SU-DHL-6 (cell line): ENCODE data around the gene LCAT.
"Not testable (repeated sequence)": the region's sequence is repeated elsewhere in the genome, so short reads cannot be mapped to it uniquely, and the experiment has no call there.

Source experiments
- H2AFZ ChIP-seq: fragments of 200-600 bp; sonication (generic); 2 replicates; pipeline ENCODE4 v1.6.1; 2014; ENCODE audit warnings: low read depth, mild to moderate bottlenecking, moderate library complexity, mixed read lengths, antibody characterized with exemption, low read length; ENCODE audit not compliant: severe bottlenecking
- H3F3A ChIP-seq: fragments of 200-600 bp; shearing (Covaris generic); 2 replicates; pipeline ENCODE4 v1.6.0; 2016; ENCODE audit warnings: antibody characterized with exemption, mild to moderate bottlenecking; ENCODE audit not compliant: insufficient read depth
- H3K27ac ChIP-seq: fragments of 200-600 bp; sonication (generic); 2 replicates; pipeline ENCODE4 v1.5.1; 2016; ENCODE audit warnings: low read depth, mild to moderate bottlenecking, low read length, moderate library complexity, mixed read lengths
- H3K27me3 ChIP-seq: fragments of 200-600 bp; sonication (generic), shearing (Covaris generic); 2 replicates; pipeline ENCODE4 v1.6.0; 2014; ENCODE audit warnings: mild to moderate bottlenecking, low read length
- H3K36me3 ChIP-seq: fragments of 200-600 bp; sonication (generic); 2 replicates; pipeline ENCODE4 v1.6.1; 2014; ENCODE audit warnings: mild to moderate bottlenecking, low read length, mixed read lengths
- H3K4me2 ChIP-seq: fragments of 300-600, 200-600 bp; shearing (Covaris generic), sonication (generic); 2 replicates; pipeline ENCODE4 v1.6.0; 2014; ENCODE audit warnings: low read length, low read depth, mild to moderate bottlenecking; ENCODE audit not compliant: poor library complexity, severe bottlenecking
- H3K4me3 ChIP-seq: fragments of 200-600 bp; sonication (generic); 2 replicates; pipeline ENCODE4 v1.5.1; 2014; ENCODE audit warnings: antibody characterized with exemption, low read length, mild to moderate bottlenecking, mixed read lengths; ENCODE audit not compliant: insufficient read depth, poor library complexity, severe bottlenecking
- H3K79me2 ChIP-seq: fragments of 200-600 bp; sonication (generic); 2 replicates; pipeline ENCODE4 v1.6.1; 2014; ENCODE audit warnings: mild to moderate bottlenecking, low read length, moderate library complexity; ENCODE audit not compliant: insufficient read depth
- H3K9ac ChIP-seq: fragments of 200-600 bp; sonication (generic); 2 replicates; pipeline ENCODE4 v1.7.0; 2014; ENCODE audit warnings: mild to moderate bottlenecking, low read length
- H3K9me2 ChIP-seq: fragments of 200-600 bp; sonication (generic); replicated peaks from 2 replicates; pipeline ENCODE4 v1.6.1; 2014; ENCODE audit warnings: low read length; ENCODE audit not compliant: insufficient read depth
- H3K9me3 ChIP-seq: fragments of 200-600 bp; sonication (generic); 2 replicates; pipeline ENCODE4 v1.6.1; 2014; ENCODE audit warnings: low read length, mixed read lengths; ENCODE audit not compliant: insufficient read depth
- H4K20me1 ChIP-seq: fragments of 200-600 bp; sonication (generic); 2 replicates; pipeline ENCODE4 v1.6.1; 2014; ENCODE audit warnings: low read depth, mild to moderate bottlenecking, antibody characterized with exemption, low read length, moderate library complexity, mixed read lengths
- CTCF ChIP-seq: fragments of 200-600 bp; sonication (generic); IDR thresholded peaks from one replicate; pipeline ENCODE4 v1.5.1; 2017; ENCODE audit warnings: antibody characterized with exemption, mild to moderate bottlenecking, low read length, moderate library complexity; ENCODE audit not compliant: insufficient read depth, poor library complexity, severe bottlenecking
- EZH2phosphoT487 ChIP-seq: fragments of 200-600 bp; sonication (generic), shearing (Covaris generic); conservative IDR thresholded peaks from 2 replicates; pipeline ENCODE4 v1.6.1; 2018; ENCODE audit warnings: mild to moderate bottlenecking, antibody characterized with exemption, low read length, moderate library complexity, mixed read lengths

Gene LCAT

GRCh38 chr16:67976205-67976604, 32.3 kb upstream of the LCAT start:
- Histone ChIP-seq H3K9ac (no peak overlapping the region), H3K4me3 (no peak overlapping the region), H3K4me2 (no peak overlapping the region), H2AFZ (no peak overlapping the region), H3F3A (no peaks in the 10 kb centered on the region), H3K27ac (no peak overlapping the region), H3K9me2 (no peaks in the 10 kb centered on the region), H3K36me3 (no peaks in the 10 kb centered on the region), H3K9me3 (no peaks in the 10 kb centered on the region), H4K20me1 (no peaks in the 10 kb centered on the region), H3K27me3 (no peaks in the 10 kb centered on the region), H3K79me2 (no peaks in the 10 kb centered on the region)
- no peak for TF ChIP-seq EZH2phosphoT487
- no peak for TF ChIP-seq CTCF

GRCh38 chr16:67975321-67976105, 31.6 kb upstream of the LCAT start:
- H3K79me2 ChIP-seq, result no peaks in the 10 kb centered on the region
- no peak overlapping the region for H2AFZ ChIP-seq
- no peak overlapping the region for H3K4me2 ChIP-seq
- H3K9ac ChIP-seq, result no peak overlapping the region
- H3K27me3 ChIP-seq, result no peaks in the 10 kb centered on the region
- no peaks in the 10 kb centered on the region for H3F3A ChIP-seq
- H3K36me3 ChIP-seq, result no peaks in the 10 kb centered on the region
- TF ChIP-seq CTCF, result no peak
- no peak for TF ChIP-seq EZH2phosphoT487
- no peaks in the 10 kb centered on the region for H3K9me3 ChIP-seq
- H3K27ac ChIP-seq, result no peak overlapping the region
- no peaks in the 10 kb centered on the region for H4K20me1 ChIP-seq
- no peaks in the 10 kb centered on the region for H3K9me2 ChIP-seq
- no peak overlapping the region for H3K4me3 ChIP-seq

GRCh38 chr16:67972285-67972684, 28.4 kb upstream of the LCAT start:
- not testable (repeated sequence) for H3K9me2 ChIP-seq, H3K79me2 ChIP-seq, H3F3A ChIP-seq, H4K20me1 ChIP-seq, H3K9ac ChIP-seq, H3K4me2 ChIP-seq, H2AFZ ChIP-seq, H3K4me3 ChIP-seq, H3K9me3 ChIP-seq, H3K36me3 ChIP-seq, H3K27ac ChIP-seq, H3K27me3 ChIP-seq

GRCh38 chr16:67971111-67971510, 27.2 kb upstream of the LCAT start:
- no peaks in the 10 kb centered on the region for H3K27me3 ChIP-seq
- no peak overlapping the region for H3K27ac ChIP-seq
- H3K79me2 ChIP-seq, result no peaks in the 10 kb centered on the region
- no peaks in the 10 kb centered on the region for H3F3A ChIP-seq
- H3K36me3 ChIP-seq, result no peaks in the 10 kb centered on the region
- H3K9ac ChIP-seq, result no peak overlapping the region
- no peaks in the 10 kb centered on the region for H4K20me1 ChIP-seq
- H3K4me3 ChIP-seq, result no peak overlapping the region
- H3K9me2 ChIP-seq, result no peaks in the 10 kb centered on the region
- H3K9me3 ChIP-seq, result no peaks in the 10 kb centered on the region
- no peak overlapping the region for H3K4me2 ChIP-seq
- H2AFZ ChIP-seq, result no peak overlapping the region
- TF ChIP-seq CTCF (no peak), EZH2phosphoT487 (no peak)
